Spleen (tissue), 7 donors: Measurements from ENCODE around the gene TOP2B.

Experiments used
- POLR2A ChIP-seq, 3 donors: fragments of 450-650 bp; IDR thresholded peaks; one replicate each; pipeline ENCODE4 v1.5.1; 2017; ENCODE audit warnings: antibody characterized with exemption in 3 of 3, mild to moderate bottlenecking in 1 of 3
- TF ChIP-seq, protein P1 (sequence below), 11 experiments: fragments of 200-600 bp in 7 of 11; fragments of 450-650 bp in 4 of 11; sonication (generic) in 4 of 11; IDR thresholded peaks in 8 of 11; conservative IDR thresholded peaks in 3 of 11; 1 replicate in 7 of 11; 2 replicates in 4 of 11; pipeline versions ENCODE4 v1.4.0 to v1.8.0; 2016 to 2021; ENCODE audit warnings: antibody characterized with exemption in 11 of 11, inconsistent platforms in 4 of 11, mild to moderate bottlenecking in 1 of 11
- donor health status: DM: no; HTN: no; CAD: no; lungs with moderate emphysema.
- donor health status: DM: no; HTN: no; CAD: no.
- donor health status: DM: no; HTN: no; CAD: no.

DNA sequence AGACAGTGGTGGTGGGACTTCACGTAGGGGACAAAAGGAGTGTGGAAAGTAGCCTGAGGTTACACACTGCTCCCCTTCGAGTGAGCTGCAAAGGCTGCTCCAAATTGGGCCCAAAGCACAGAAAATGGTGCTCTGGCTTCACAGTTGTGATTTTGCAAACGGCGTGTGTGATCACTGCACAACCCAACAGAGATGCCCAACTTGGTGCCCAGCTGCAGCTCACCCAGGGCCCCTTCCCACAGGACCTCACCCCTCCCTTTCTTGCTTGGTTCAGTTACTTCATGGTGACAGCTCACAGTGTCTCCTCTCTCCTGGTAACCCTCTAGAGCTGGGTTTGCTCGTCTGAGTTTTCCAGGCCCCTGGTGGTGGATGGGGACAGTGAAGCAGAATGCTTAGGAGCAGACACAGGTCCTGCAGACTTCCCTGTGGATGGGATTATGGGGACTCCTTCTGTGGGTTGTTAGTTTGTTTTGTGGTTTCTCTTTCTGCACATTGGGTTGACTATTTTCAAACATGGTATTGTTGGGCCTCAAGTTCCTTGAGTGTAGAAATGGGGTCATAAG, 98.3 kb downstream of the TOP2B start:
- TF ChIP-seq, protein P1, sequence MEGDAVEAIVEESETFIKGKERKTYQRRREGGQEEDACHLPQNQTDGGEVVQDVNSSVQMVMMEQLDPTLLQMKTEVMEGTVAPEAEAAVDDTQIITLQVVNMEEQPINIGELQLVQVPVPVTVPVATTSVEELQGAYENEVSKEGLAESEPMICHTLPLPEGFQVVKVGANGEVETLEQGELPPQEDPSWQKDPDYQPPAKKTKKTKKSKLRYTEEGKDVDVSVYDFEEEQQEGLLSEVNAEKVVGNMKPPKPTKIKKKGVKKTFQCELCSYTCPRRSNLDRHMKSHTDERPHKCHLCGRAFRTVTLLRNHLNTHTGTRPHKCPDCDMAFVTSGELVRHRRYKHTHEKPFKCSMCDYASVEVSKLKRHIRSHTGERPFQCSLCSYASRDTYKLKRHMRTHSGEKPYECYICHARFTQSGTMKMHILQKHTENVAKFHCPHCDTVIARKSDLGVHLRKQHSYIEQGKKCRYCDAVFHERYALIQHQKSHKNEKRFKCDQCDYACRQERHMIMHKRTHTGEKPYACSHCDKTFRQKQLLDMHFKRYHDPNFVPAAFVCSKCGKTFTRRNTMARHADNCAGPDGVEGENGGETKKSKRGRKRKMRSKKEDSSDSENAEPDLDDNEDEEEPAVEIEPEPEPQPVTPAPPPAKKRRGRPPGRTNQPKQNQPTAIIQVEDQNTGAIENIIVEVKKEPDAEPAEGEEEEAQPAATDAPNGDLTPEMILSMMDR (IDR thresholded peaks at IDR 0.05 in 8 of 11, conservative IDR thresholded peaks at IDR 0.05 in 3 of 11) = no peak
- TF ChIP-seq POLR2A (IDR thresholded peaks at IDR 0.05) = no peak
